Endothelial cell of umbilical vein (primary cell): ENCODE data around the gene STK32C. TPM values are rescaled to one million over a fixed set of nuclear protein-coding genes. Genes with fewer than 3 reads are reported as not detected.

Source experiments
- BruUV-seq: library from RNA; stranded (reverse); fragments of 400-500 nt; replicated peaks from 2 replicates; lab custom pipeline; 2021; lab: Mats Ljungman, UMichigan
- CTCF ChIA-PET: fragments of 300-600, 350-600 bp; sonication (Branson Sonifier 250); formaldehyde crosslinking; loops from one replicate; lab custom pipeline; 2021; ENCODE audit warnings: antibody characterized with exemption, inconsistent platforms; lab: Charles Lee
- POLR2A ChIA-PET: fragments of 300-600, 350-600 bp; sonication (Branson Sonifier 250); formaldehyde crosslinking; loops from one replicate; lab custom pipeline; 2021; ENCODE audit warnings: antibody characterized with exemption, inconsistent platforms; lab: Charles Lee
- DNase-seq: peaks from one replicate; pipeline ENCODE4 v3.0.0-alpha.2; 2011; ENCODE audit warnings: low read depth, low spot score
- FAIRE-seq: peaks from 2 replicates; lab custom pipeline; 2011; peaks lifted over from hg19 to GRCh38; lab: Jason Lieb, UNC
- H2AFZ ChIP-seq: 2 replicates; pipeline ENCODE4 v1.6.0; 2012; ENCODE audit warnings: low read depth, low read length, control low read depth, inconsistent platforms
- H3K27ac ChIP-seq: 2 replicates; pipeline ENCODE4 v1.5.1; 2011; ENCODE audit warnings: low read depth, mild to moderate bottlenecking, control low read depth, low read length, moderate library complexity; ENCODE audit not compliant: insufficient read depth
- H3K27me3 ChIP-seq, 2 experiments: 2 replicates each; pipeline versions ENCODE4 v1.6.0 to v1.6.1; 2011; ENCODE audit warnings: low read length in 2 of 2, mixed read lengths in 1 of 2; ENCODE audit not compliant: control insufficient read depth in 2 of 2, insufficient read depth in 2 of 2
- H3K36me3 ChIP-seq, 2 experiments: 2 replicates in 1 of 2; 3 replicates in 1 of 2; pipeline ENCODE4 v1.5.1; 2011; ENCODE audit warnings: low read length in 2 of 2, mild to moderate bottlenecking in 1 of 2, moderate library complexity in 1 of 2; ENCODE audit not compliant: control insufficient read depth in 2 of 2, insufficient read depth in 2 of 2; ENCODE audit errors: extremely low read depth in 1 of 2
- H3K4me1 ChIP-seq: 3 replicates; pipeline ENCODE4 v1.5.1; 2011; ENCODE audit warnings: mild to moderate bottlenecking, low read length; ENCODE audit not compliant: control insufficient read depth, insufficient read depth; ENCODE audit errors: extremely low read depth
- H3K4me2 ChIP-seq: 2 replicates; pipeline ENCODE4 v1.6.1; 2011; ENCODE audit warnings: low read length, control low read depth, mixed read lengths; ENCODE audit not compliant: insufficient read depth
- H3K4me3 ChIP-seq, 3 experiments: fragments of 200-600 bp in 1 of 3; sonication (generic), shearing (Covaris generic) in 1 of 3; replicated peaks in 1 of 3; 2 replicates each; pipeline ENCODE4 v1.5.1; 2011 to 2016; ENCODE audit warnings: control low read depth in 3 of 3, low read length in 3 of 3, mild to moderate bottlenecking in 2 of 3, inconsistent platforms in 1 of 3, low read depth in 1 of 3, moderate library complexity in 1 of 3; ENCODE audit not compliant: insufficient read depth in 1 of 3
- H3K79me2 ChIP-seq: 2 replicates; pipeline ENCODE4 v1.6.0; 2012; ENCODE audit warnings: low read length, inconsistent platforms; ENCODE audit not compliant: control insufficient read depth, insufficient read depth
- H3K9ac ChIP-seq: replicated peaks from 2 replicates; pipeline ENCODE3; 2011; ENCODE audit warnings: low read length, control low read depth; ENCODE audit not compliant: insufficient read depth; ENCODE audit errors: extremely low read depth
- H3K9me1 ChIP-seq: replicated peaks from 3 replicates; pipeline ENCODE4 v1.6.0; 2011; ENCODE audit warnings: mild to moderate bottlenecking, low read length; ENCODE audit not compliant: control insufficient read depth, insufficient read depth; ENCODE audit errors: extremely low read depth
- H3K9me3 ChIP-seq: replicated peaks from 2 replicates; pipeline ENCODE4 v1.5.1; 2012; ENCODE audit warnings: low read length, inconsistent platforms; ENCODE audit not compliant: control insufficient read depth, insufficient read depth
- H4K20me1 ChIP-seq: replicated peaks from 2 replicates; pipeline ENCODE3; 2011; ENCODE audit warnings: mild to moderate bottlenecking, low read length; ENCODE audit not compliant: control insufficient read depth, insufficient read depth; ENCODE audit errors: extremely low read depth
- EZH2 ChIP-seq: IDR thresholded peaks from 2 replicates; pipeline ENCODE4 v1.6.1; 2012; ENCODE audit warnings: borderline replicate concordance, low read depth, mild to moderate bottlenecking, moderate library complexity, low read length, inconsistent platforms; ENCODE audit not compliant: severe bottlenecking
- dilution Hi-C: fragments of 300-500 bp; cut with MboI; formaldehyde crosslinking; loops from one replicate; pipeline ENCODE4 v1.15.0; 2019; ENCODE audit warnings: low sequenced_read_pairs; ENCODE audit not compliant: extremely low pct_ligation_motif_present
- intact Hi-C: fragments of 100-400 bp; cut with micrococcal nuclease; formaldehyde crosslinking; loops from one replicate; pipeline ENCODE4 v1.10.0; 2022
- polyA plus RNA-seq, 4 experiments: library from polyadenylated mRNA; depleted of rRNA in 3 of 4; stranded (reverse) in 3 of 4; unstranded in 1 of 4; fragments of >200 nt; gene quantifications; 2 replicates each; pipeline versions ENCODE4 v1.2.1 to v1.2.3, GENCODE V29; 2011 to 2012; ENCODE audit warnings: missing spikeins in 1 of 4
- total RNA-seq: library from RNA; stranded (reverse); gene quantifications from 2 replicates; pipeline ENCODE4 v1.2.3, GENCODE V29; 2021
- TF ChIP-seq, protein P1 (sequence below), 2 donors: IDR thresholded peaks; 1 replicate in 1 of 2; 2 replicates in 1 of 2; pipeline ENCODE4 v1.5.1; 2011; ENCODE audit warnings: low read length in 2 of 2, mild to moderate bottlenecking in 2 of 2, moderate library complexity in 2 of 2, control low read depth in 1 of 2, inconsistent platforms in 1 of 2, low read depth in 1 of 2; ENCODE audit not compliant: insufficient read depth in 1 of 2; ENCODE audit errors: extremely low read depth in 1 of 2
- TF ChIP-seq, protein P2 (sequence below): IDR thresholded peaks from 2 replicates; pipeline ENCODE4 v1.6.1; 2011; ENCODE audit not compliant: insufficient read depth, insufficient read length

The STK32C gene
- total and polyA plus RNA-seq, 2 donors (not counting 3 experiments of a cell fraction or from before 2014, with no cell fraction given) = 5.4 to 14.1 TPM

DNA sequence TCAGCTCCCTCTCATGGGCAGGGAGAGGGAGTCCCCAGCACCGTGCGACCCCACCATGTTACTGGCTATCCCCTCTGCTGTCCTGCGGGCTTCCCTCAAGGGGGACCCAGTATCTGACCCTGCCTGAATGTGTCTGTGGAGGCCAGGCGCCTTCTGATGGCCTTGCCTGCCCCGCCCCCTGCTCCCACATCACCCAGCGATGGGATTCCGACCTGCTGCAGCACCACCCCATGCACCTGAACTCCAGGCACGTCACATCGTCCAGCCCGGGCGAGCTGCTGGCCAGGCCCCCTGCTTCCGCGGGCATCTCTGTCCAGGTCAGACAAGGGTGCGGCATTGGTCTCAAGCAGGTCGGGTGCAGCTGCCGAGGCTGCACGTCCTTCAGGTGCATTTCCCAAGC lies 43.2 kb upstream of the STK32C start:
- Histone ChIP-seq H3K27me3 (no peaks in the 10 kb centered on the region), H3K79me2 (no peaks in the 10 kb centered on the region), H3K4me2 (no peak overlapping the region), H3K4me3 (no peak overlapping the region), H3K9ac (no peak overlapping the region), H3K4me1 (no peaks in the 10 kb centered on the region), H3K27ac (no peak overlapping the region), H3K9me1 (no peaks in the 10 kb centered on the region), H2AFZ (no peak overlapping the region), H3K9me3 (no peaks in the 10 kb centered on the region), H3K36me3 (peaks cover 0 to 5% of the 10 kb centered on the region in 2 experiments), H4K20me1 (no peaks in the 10 kb centered on the region)
- CTCF ChIA-PET = interaction anchor here (0.8 to 2.1 kb wide), 7 partner anchors 9 to 127 kb away, joined by 3 to 15 read pairs (median 4); no protein-coding TSS in a partner anchor
- dilution Hi-C loops = no loop called here
- DNase-seq (no peak), FAIRE-seq (no peak)
- POLR2A ChIA-PET = no interaction called here
- no TSS peak for BruUV-seq
- TF ChIP-seq, protein P1, sequence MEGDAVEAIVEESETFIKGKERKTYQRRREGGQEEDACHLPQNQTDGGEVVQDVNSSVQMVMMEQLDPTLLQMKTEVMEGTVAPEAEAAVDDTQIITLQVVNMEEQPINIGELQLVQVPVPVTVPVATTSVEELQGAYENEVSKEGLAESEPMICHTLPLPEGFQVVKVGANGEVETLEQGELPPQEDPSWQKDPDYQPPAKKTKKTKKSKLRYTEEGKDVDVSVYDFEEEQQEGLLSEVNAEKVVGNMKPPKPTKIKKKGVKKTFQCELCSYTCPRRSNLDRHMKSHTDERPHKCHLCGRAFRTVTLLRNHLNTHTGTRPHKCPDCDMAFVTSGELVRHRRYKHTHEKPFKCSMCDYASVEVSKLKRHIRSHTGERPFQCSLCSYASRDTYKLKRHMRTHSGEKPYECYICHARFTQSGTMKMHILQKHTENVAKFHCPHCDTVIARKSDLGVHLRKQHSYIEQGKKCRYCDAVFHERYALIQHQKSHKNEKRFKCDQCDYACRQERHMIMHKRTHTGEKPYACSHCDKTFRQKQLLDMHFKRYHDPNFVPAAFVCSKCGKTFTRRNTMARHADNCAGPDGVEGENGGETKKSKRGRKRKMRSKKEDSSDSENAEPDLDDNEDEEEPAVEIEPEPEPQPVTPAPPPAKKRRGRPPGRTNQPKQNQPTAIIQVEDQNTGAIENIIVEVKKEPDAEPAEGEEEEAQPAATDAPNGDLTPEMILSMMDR (IDR thresholded peaks at IDR 0.05; ENCODE audit: extremely low read depth in 1 of 2, insufficient read depth in 1 of 2, low read depth in 1 of 2, low read length in 2 of 2) = no peak
- intact Hi-C loops = no loop called here

DNA sequence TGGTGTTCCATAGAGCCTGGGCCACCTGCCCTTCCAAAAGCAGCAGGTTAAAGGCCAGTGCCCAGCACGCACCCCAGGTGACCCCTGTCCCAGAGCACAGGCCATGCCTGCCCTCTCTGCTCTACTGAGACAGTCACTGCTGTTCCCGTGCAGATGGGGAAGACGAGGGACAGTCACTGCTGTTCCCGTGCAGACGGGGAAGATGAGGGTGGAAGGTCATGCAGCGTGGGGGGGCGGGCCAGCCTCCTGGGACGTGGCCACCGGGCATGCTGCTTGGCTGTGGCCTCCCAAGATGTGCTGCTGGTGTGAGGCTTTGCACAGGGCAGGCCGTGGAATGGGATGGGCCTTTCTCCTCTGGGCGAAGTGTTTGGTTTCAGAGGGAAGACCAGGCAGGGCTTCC lies 42.6 kb upstream of the STK32C start:
- DNase-seq = no peak
- no peak for FAIRE-seq
- Histone ChIP-seq H3K36me3 (peaks cover 0 to 3% of the 10 kb centered on the region in 2 experiments), H4K20me1 (no peaks in the 10 kb centered on the region), H2AFZ (no peak overlapping the region), H3K9me3 (no peaks in the 10 kb centered on the region), H3K27me3 (no peaks in the 10 kb centered on the region), H3K4me2 (no peak overlapping the region), H3K27ac (no peak overlapping the region), H3K9ac (no peak overlapping the region), H3K4me1 (no peaks in the 10 kb centered on the region), H3K4me3 (no peak overlapping the region), H3K79me2 (no peaks in the 10 kb centered on the region), H3K9me1 (no peaks in the 10 kb centered on the region)
- dilution Hi-C loops = no loop called here
- TF ChIP-seq EZH2 = no peak
- TF ChIP-seq, protein P2, sequence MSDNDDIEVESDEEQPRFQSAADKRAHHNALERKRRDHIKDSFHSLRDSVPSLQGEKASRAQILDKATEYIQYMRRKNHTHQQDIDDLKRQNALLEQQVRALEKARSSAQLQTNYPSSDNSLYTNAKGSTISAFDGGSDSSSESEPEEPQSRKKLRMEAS = no peak
- POLR2A ChIA-PET = no interaction called here
- intact Hi-C loops = no loop called here
- BruUV-seq = no TSS peak
- CTCF ChIA-PET = interaction anchor here (0.8 to 2.1 kb wide), 4 partner anchors 10 to 126 kb away, joined by 3 to 15 read pairs (median 4); no protein-coding TSS in a partner anchor
